Measurements from ENCODE around the gene ZNF668. TPM values are rescaled to one million over a fixed set of nuclear protein-coding genes. Genes with fewer than 3 reads are reported as not detected.

Gene ZNF668
- total RNA-seq: 10.8 TPM

GRCh38 chr16:31073970-31074813, at the start of gene ZNF668, which contains the start of gene ZNF646:
Gene ZNF668, minus strand, starts transcription at chr16:31074240. Its CDS starts 9,781 bp downstream, at chr16:31064459.
Gene ZNF646, plus strand, starts transcription at chr16:31074422. Its CDS starts 1,903 bp downstream, at chr16:31076325.
- DNase-seq (ENCODE audit: low read depth in 2 of 3, low spot score in 2 of 3): peak; percentile 88 to 100 (median 99)

GRCh38 chr16:31120129-31120528, 46.1 kb upstream of the ZNF668 start:
- no peak for DNase-seq (ENCODE audit: low read depth in 2 of 3, low spot score in 2 of 3)

- DNase-seq (ENCODE audit: low read depth in 2 of 3, low spot score in 2 of 3): no peak
Measured at GRCh38 chr16:31118223-31119155, 44.4 kb upstream of the ZNF668 start.

GRCh38 chr16:31117384-31118222, 43.6 kb upstream of the ZNF668 start, which contains the start of gene KAT8:
Gene KAT8, plus strand, starts transcription at chr16:31117664. Its CDS starts 18 bp downstream, at chr16:31117682.
- DNase-seq (ENCODE audit: low read depth in 2 of 3, low spot score in 2 of 3): peak; percentile 91 to 99 (median 98)

DNA sequence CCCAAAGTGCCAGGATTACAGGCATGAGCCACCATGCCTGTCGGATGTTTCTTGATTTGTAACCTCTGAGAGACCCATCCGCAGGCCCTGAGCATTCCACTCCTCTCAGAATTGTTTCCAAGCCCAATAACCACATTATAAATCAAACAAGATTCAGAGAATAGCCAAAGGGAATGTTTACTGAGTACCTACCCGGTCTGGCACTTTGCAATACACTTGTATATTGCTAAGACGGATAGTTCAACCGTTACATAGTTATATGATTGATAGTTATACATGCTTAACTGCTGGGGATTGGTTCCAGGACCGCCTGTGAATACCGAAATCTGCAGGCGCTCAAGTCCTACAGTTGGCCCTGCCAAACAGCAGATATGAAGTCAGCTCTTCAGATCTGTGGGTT, 40.4 kb upstream of the ZNF668 start:
- DNase-seq (ENCODE audit: low read depth in 2 of 3, low spot score in 2 of 3): no peak

- DNase-seq (ENCODE audit: low read depth in 2 of 3, low spot score in 2 of 3): peak in 2 of 3 donors; percentile 71 to 85
Measured at GRCh38 chr16:31113121-31114120, 39.4 kb upstream of the ZNF668 start.

GRCh38 chr16:31112711-31113110, 38.7 kb upstream of the ZNF668 start:
- no peak for DNase-seq (ENCODE audit: low read depth in 2 of 3, low spot score in 2 of 3)

- no peak for DNase-seq (ENCODE audit: low read depth in 2 of 3, low spot score in 2 of 3)
Measured at GRCh38 chr16:31111881-31112466, 37.9 kb upstream of the ZNF668 start.

GRCh38 chr16:31110106-31111034, 36.3 kb upstream of the ZNF668 start:
- no peak for DNase-seq (ENCODE audit: low read depth in 2 of 3, low spot score in 2 of 3)

DNA sequence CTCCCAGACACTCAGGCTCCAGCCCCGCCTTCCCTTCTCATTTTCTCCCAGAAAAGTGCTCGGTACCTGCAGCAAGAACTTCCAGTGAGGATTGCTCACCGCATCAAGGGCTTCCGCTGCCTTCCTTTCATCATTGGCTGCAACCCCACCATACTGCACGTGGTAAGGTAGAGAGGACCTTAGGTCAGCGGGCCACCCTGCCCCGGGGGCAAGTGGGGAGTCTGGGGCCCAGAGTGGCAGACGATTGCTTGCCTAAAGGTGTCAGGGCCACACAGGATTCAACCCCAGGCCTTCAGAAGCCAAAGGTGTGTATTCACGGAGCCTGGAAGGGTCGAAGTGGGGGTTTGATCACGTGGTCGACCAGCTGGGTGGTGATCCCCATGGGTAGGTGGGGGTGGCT, 35.6 kb upstream of the ZNF668 start:
- no peak for DNase-seq (ENCODE audit: low read depth in 2 of 3, low spot score in 2 of 3)

DNA sequence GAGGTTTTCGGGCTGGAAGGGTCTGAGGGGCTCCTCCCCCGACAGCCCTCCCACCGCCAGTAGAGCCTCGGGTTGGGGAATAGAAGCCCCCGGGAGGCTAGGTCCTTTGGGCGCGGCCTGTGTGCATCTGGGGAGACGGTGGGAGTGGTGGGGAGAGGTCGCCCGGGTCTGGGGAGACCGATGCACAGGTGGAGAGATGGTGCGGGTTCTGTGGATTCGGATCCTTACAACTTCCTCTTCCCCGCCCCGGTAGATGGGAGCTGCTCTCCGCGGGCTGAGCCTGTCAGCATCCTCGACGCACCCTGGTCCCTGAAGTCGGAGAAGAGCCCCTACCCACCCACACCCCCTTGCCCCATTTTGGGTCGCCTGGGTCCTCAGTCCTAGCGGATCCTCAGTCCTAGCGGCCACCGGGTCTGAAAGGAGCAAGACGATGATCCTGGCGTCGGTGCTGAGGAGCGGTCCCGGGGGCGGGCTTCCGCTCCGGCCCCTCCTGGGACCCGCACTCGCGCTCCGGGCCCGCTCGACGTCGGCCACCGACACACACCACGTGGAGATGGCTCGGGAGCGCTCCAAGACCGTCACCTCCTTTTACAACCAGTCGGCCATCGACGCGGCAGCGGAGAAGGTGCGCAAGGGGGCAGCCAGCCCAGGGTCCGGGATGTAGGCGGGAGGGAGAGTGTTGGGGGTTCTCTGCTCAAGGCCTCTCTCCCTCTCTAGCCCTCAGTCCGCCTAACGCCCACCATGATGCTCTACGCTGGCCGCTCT, 34.9 kb upstream of the ZNF668 start:
- DNase-seq (ENCODE audit: low read depth in 2 of 3, low spot score in 2 of 3): no peak

DNA sequence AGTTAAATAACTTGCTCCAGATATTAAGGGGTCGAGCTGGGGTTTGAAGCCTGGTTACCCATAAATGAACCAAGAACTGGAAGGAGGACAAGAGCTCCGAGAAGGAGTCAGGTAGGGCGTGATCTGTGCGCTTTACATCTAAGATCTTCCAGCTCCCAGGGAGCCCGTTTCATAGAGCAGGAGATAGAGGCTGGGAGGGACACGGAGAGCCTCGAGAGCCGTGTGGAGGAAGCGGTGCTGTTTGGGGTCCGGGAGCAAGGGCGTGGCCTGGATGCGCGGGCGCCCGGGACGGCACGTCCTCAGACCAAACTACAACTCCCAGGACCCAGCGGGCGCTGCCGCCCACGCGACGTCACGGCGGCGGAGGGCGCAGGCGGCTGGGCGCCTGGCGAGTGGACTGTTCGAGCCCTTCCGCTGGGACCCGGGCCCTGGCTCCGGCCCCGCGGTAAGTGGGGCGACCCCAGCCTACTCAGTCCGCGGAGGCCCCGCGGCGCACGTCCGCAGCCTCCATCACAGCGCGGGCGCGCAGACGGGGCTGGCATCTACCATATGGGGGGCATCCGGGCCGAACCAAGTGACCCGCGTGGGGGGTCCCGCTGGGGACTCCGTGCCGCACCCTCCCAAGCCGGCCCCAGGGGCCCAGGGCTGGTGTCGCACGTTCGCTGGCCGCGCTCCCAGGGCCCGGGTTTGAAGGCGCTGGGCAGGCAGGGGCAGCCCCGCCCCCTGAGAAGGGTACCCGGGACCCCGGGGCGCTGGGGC, 34.2 kb upstream of the ZNF668 start, which contains the start of gene BCKDK:
Gene BCKDK (plus strand): TSS at position 352 of the 759 bp plus-strand sequence. CDS start 838 bp downstream, outside the sequence.
- DNase-seq (ENCODE audit: low read depth in 2 of 3, low spot score in 2 of 3): peak; percentile 24 to 54 (median 45)

DNA sequence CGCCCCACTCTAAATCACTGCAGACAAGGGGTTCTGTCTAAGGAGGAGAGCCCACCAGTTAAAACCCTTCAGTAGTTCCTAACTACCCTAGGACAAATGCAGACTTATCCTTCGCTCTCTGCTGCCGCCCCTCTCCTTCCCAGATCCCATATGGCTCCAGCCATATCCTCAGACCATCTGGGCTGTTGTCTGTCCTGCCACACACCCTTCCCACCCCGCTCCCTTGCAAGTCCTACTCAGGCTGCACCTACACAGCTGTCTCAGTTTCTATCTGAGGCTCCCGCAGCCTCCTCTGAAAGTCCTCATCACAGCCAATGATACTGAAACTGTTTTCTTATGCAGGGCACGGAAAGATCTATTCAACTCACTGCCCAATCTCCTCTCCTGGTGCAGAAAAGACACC, 33.4 kb upstream of the ZNF668 start:
- DNase-seq (ENCODE audit: low read depth in 2 of 3, low spot score in 2 of 3): no peak

GRCh38 chr16:31106509-31107464, 32.7 kb upstream of the ZNF668 start:
- DNase-seq (ENCODE audit: low read depth in 2 of 3, low spot score in 2 of 3): no peak

All from hematopoietic multipotent progenitor cell (in vitro differentiated cells).